K562 (cell line): Measurements from ENCODE around the gene EFEMP2. TPM values are rescaled to one million over a fixed set of nuclear protein-coding genes. Genes with fewer than 3 reads are reported as not detected.

ENCODE experiments used
- FOXA3 ChIP-seq, 2 experiments: fragments of 450-650 bp in 1 of 2; sonication (generic) in 1 of 2; formaldehyde crosslinking; IDR thresholded peaks in 1 of 2; conservative IDR thresholded peaks in 1 of 2; 2 replicates each; pipeline versions ENCODE4 v1.4.0 to v1.8.0; 2020 to 2022; ENCODE audit warnings: mild to moderate bottlenecking in 2 of 2, missing genetic modification reagents in 1 of 2
- HDAC2 ChIP-seq: fragments of 450-650 bp; IDR thresholded peaks from 2 replicates; pipeline ENCODE4 v1.6.1; 2016; ENCODE audit warnings: mild to moderate bottlenecking
- HOXB6 ChIP-seq: fragments of 250-450 bp; sonication (Bioruptor Pico); IDR thresholded peaks from 2 replicates; pipeline ENCODE4 v1.5.1; 2022; ENCODE audit warnings: mild to moderate bottlenecking, borderline replicate concordance
- IFI16 ChIP-seq: fragments of 250-450 bp; sonication (Bioruptor Pico); IDR thresholded peaks from 2 replicates; pipeline ENCODE4 v2.1.2; 2022; ENCODE audit warnings: mild to moderate bottlenecking, inconsistent platforms
- KLF16 ChIP-seq: IDR thresholded peaks from 2 replicates; pipeline ENCODE4 v1.6.1; 2016; ENCODE audit warnings: antibody characterized with exemption
- L3MBTL2 ChIP-seq: fragments of 450-650 bp; IDR thresholded peaks from 2 replicates; pipeline ENCODE4 v1.6.1; 2016; ENCODE audit warnings: mild to moderate bottlenecking, moderate library complexity
- NCOA1 ChIP-seq: fragments of 450-650 bp; IDR thresholded peaks from 2 replicates; pipeline ENCODE4 v1.6.1; 2016; ENCODE audit warnings: low read depth
- NKRF ChIP-seq: fragments of 450-650 bp; IDR thresholded peaks from 2 replicates; pipeline ENCODE4 v1.6.1; 2016; ENCODE audit warnings: borderline replicate concordance
- NONO ChIP-seq, 2 experiments: fragments of 200-400 bp in 1 of 2; fragments of 450-650 bp in 1 of 2; formaldehyde crosslinking in 1 of 2; IDR thresholded peaks; 2 replicates each; pipeline ENCODE4 v1.6.1; 2017; ENCODE audit warnings: low read depth in 2 of 2, mild to moderate bottlenecking in 2 of 2, moderate library complexity in 2 of 2, low read length in 1 of 2
- POLR2G ChIP-seq: fragments of 200-400 bp; formaldehyde crosslinking; IDR thresholded peaks from 2 replicates; pipeline ENCODE4 v1.6.1; 2017; ENCODE audit warnings: low read depth, mild to moderate bottlenecking, antibody characterized with exemption, low read length, moderate library complexity
- SAP30 ChIP-seq: fragments of 200-600 bp; sonication (generic); IDR thresholded peaks from 2 replicates; pipeline ENCODE4 v1.6.1; 2012; ENCODE audit warnings: borderline replicate concordance, low read depth, mild to moderate bottlenecking, moderate library complexity, low read length, control low read depth, inconsistent platforms; ENCODE audit not compliant: insufficient read depth, poor library complexity, severe bottlenecking
- TCF7L2 ChIP-seq: fragments of 150-350 bp; IDR thresholded peaks from 2 replicates; pipeline ENCODE4 v1.6.1; 2016; ENCODE audit warnings: low read depth, mild to moderate bottlenecking, low read length, moderate library complexity
- ZBED1 ChIP-seq: IDR thresholded peaks from 2 replicates; pipeline ENCODE4 v1.6.1; 2014
- ZBTB7A ChIP-seq: IDR thresholded peaks from 2 replicates; pipeline ENCODE4 v1.6.1; 2011; ENCODE audit warnings: low read depth, mild to moderate bottlenecking, low read length, moderate library complexity, borderline replicate concordance; ENCODE audit not compliant: control insufficient read depth
- ZFP1 ChIP-seq: fragments of 450-650 bp; formaldehyde crosslinking; IDR thresholded peaks from 2 replicates; pipeline ENCODE4 v1.4.0; 2020; ENCODE audit warnings: mild to moderate bottlenecking, mixed read lengths
- ZKSCAN3 ChIP-seq: fragments of 250-450 bp; sonication (Bioruptor Pico); IDR thresholded peaks from 2 replicates; pipeline ENCODE4 v1.4.0; 2020
- ZNF121 ChIP-seq: sonication (generic); formaldehyde crosslinking; conservative IDR thresholded peaks from 2 replicates; pipeline ENCODE4 v1.8.0; 2022; ENCODE audit warnings: missing genetic modification reagents
- ZNF133 ChIP-seq: fragments of 250-450 bp; sonication (Bioruptor Pico); IDR thresholded peaks from 2 replicates; pipeline ENCODE4 v1.4.0; 2020; ENCODE audit warnings: mild to moderate bottlenecking
- ZNF282 ChIP-seq: sonication (generic); formaldehyde crosslinking; IDR thresholded peaks from 2 replicates; pipeline ENCODE4 v1.8.1; 2023; ENCODE audit warnings: missing genetic modification reagents
- ZNF311 ChIP-seq: fragments of 250-450 bp; sonication (Bioruptor Pico); IDR thresholded peaks from 2 replicates; pipeline ENCODE4 v1.4.0; 2020; ENCODE audit warnings: mild to moderate bottlenecking, moderate library complexity
- polyA plus RNA-seq, 8 experiments: library from polyadenylated mRNA; depleted of rRNA in 4 of 8; stranded (reverse) in 5 of 8; unstranded in 3 of 8; fragments of >200 nt; fragmentation: Nextera tagmentation in 2 of 8; fragmentation: Illumina TruSeq in 1 of 8; extraction: Ambion mirVana in 2 of 8; extraction: Trizol in 1 of 8; gene quantifications; 2 replicates each; pipeline versions ENCODE4 v1.2.1 to v1.2.3, GENCODE V29; 2011 to 2014; ENCODE audit warnings: inconsistent platforms in 1 of 8, missing spikeins in 1 of 8
- total RNA-seq, 7 experiments: library from RNA; depleted of rRNA in 6 of 7; stranded (reverse); fragments of >200 nt in 6 of 7; fragmentation: Illumina TruSeq in 2 of 7; extraction: Trizol in 2 of 7; gene quantifications; 2 replicates each; pipeline versions ENCODE4 v1.2.1 to v1.2.3, GENCODE V29; 2011 to 2021; ENCODE audit warnings: low replicate concordance in 1 of 7
- TF ChIP-seq, protein P1 (sequence below): sonication (generic); formaldehyde crosslinking; IDR thresholded peaks from 2 replicates; pipeline ENCODE4 v1.8.1; 2023; ENCODE audit warnings: mild to moderate bottlenecking, missing genetic modification reagents
- TF ChIP-seq, protein P2 (sequence below): fragments of 450-650 bp; IDR thresholded peaks from 2 replicates; pipeline ENCODE4 v1.6.1; 2014; ENCODE audit warnings: low read depth, mild to moderate bottlenecking, moderate library complexity, borderline replicate concordance
- TF ChIP-seq, protein P3 (sequence below): fragments of 450-650 bp; conservative IDR thresholded peaks from 2 replicates; pipeline ENCODE4 v1.6.1; 2016; ENCODE audit warnings: missing genetic modification characterization, low read depth, mild to moderate bottlenecking, missing compliant biosample characterization, moderate library complexity

EFEMP2 gene
- total and polyA plus RNA-seq, 9 of the 15 experiments (the other 6 are each of a cell fraction or from before 2014, with no cell fraction given): 0.07 to 2.9 (median 0.69) TPM; not detected in 1

GRCh38 chr11:65817835-65818680 lies 54.5 kb downstream of the EFEMP2 start (continued):
- TF ChIP-seq ZBED1 (no peak), HDAC2 (peak; percentile 88), ZNF121 (peak; percentile 38; the same call in 1 of the 2 replicates), SAP30 (peak; percentile 62), FOXA3 (CRISPR knock-in tag; conservative IDR thresholded peaks at IDR 0.05 in 1 of 2, IDR thresholded peaks at IDR 0.05 in 1 of 2) (no peak), NONO (IDR thresholded peaks at IDR 0.05; ENCODE audit: low read depth in 2 of 2, low read length in 1 of 2) (peak in 1 of 2 experiments; percentile 43; a peak in 1 of 4 replicates), TCF7L2 (no peak), HOXB6 (CRISPR knock-in tag) (no peak), IFI16 (CRISPR knock-in tag) (no peak), L3MBTL2 (peak; percentile 91), KLF16 (peak; percentile 41), ZNF311 (CRISPR knock-in tag) (no peak), NKRF (no peak), ZFP1 (CRISPR knock-in tag) (no peak), POLR2G (peak; percentile 67), NCOA1 (no peak), ZKSCAN3 (CRISPR knock-in tag) (no peak), ZNF282 (CRISPR knock-in tag) (0 out of 2 replicates have a peak, but pooled peaks have one; percentile 34), ZBTB7A (peak; percentile 51; the same call in 1 of the 2 replicates), ZNF133 (CRISPR knock-in tag) (no peak)
- TF ChIP-seq, protein P1, sequence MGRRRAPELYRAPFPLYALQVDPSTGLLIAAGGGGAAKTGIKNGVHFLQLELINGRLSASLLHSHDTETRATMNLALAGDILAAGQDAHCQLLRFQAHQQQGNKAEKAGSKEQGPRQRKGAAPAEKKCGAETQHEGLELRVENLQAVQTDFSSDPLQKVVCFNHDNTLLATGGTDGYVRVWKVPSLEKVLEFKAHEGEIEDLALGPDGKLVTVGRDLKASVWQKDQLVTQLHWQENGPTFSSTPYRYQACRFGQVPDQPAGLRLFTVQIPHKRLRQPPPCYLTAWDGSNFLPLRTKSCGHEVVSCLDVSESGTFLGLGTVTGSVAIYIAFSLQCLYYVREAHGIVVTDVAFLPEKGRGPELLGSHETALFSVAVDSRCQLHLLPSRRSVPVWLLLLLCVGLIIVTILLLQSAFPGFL (CRISPR knock-in tag): peak; percentile 88; the same call in 1 of the 2 replicates
- TF ChIP-seq, protein P2, sequence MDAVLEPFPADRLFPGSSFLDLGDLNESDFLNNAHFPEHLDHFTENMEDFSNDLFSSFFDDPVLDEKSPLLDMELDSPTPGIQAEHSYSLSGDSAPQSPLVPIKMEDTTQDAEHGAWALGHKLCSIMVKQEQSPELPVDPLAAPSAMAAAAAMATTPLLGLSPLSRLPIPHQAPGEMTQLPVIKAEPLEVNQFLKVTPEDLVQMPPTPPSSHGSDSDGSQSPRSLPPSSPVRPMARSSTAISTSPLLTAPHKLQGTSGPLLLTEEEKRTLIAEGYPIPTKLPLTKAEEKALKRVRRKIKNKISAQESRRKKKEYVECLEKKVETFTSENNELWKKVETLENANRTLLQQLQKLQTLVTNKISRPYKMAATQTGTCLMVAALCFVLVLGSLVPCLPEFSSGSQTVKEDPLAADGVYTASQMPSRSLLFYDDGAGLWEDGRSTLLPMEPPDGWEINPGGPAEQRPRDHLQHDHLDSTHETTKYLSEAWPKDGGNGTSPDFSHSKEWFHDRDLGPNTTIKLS: no peak
- TF ChIP-seq, protein P3, sequence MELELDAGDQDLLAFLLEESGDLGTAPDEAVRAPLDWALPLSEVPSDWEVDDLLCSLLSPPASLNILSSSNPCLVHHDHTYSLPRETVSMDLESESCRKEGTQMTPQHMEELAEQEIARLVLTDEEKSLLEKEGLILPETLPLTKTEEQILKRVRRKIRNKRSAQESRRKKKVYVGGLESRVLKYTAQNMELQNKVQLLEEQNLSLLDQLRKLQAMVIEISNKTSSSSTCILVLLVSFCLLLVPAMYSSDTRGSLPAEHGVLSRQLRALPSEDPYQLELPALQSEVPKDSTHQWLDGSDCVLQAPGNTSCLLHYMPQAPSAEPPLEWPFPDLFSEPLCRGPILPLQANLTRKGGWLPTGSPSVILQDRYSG: no peak
